Keratinocyte (primary cell): ENCODE data around the gene PRPF8. TPM values are rescaled to one million over a fixed set of nuclear protein-coding genes. Genes with fewer than 3 reads are reported as not detected.

Source experiments
- DNase-seq: peaks from one replicate; pipeline ENCODE4 v3.0.0-alpha.2; 2011; ENCODE audit warnings: low read depth, missing footprints, low spot score
- FAIRE-seq: peaks from 2 replicates; lab custom pipeline; 2011; peaks lifted over from hg19 to GRCh38; lab: Jason Lieb, UNC
- H2AFZ ChIP-seq: 2 replicates; pipeline ENCODE4 v1.6.0; 2012; ENCODE audit warnings: low read length, control low read depth, inconsistent platforms; ENCODE audit not compliant: control insufficient read depth
- H3K27ac ChIP-seq: 2 replicates; pipeline ENCODE4 v1.5.1; 2011; ENCODE audit warnings: low read length; ENCODE audit not compliant: control insufficient read depth, insufficient read depth
- H3K27me3 ChIP-seq: 3 replicates; pipeline ENCODE4 v1.6.0; 2011; ENCODE audit warnings: low read length; ENCODE audit not compliant: control insufficient read depth, insufficient read depth; ENCODE audit errors: extremely low read depth
- H3K36me3 ChIP-seq, 2 experiments: 2 replicates in 1 of 2; 3 replicates in 1 of 2; pipeline ENCODE4 v1.5.1; 2011; ENCODE audit warnings: low read length in 2 of 2, mild to moderate bottlenecking in 1 of 2; ENCODE audit not compliant: control insufficient read depth in 2 of 2, insufficient read depth in 2 of 2; ENCODE audit errors: extremely low read depth in 1 of 2
- H3K4me1 ChIP-seq: 3 replicates; pipeline ENCODE4 v1.5.1; 2011; ENCODE audit warnings: low read length; ENCODE audit not compliant: control insufficient read depth, insufficient read depth; ENCODE audit errors: extremely low read depth
- H3K4me2 ChIP-seq: 3 replicates; pipeline ENCODE4 v1.6.0; 2011; ENCODE audit warnings: low read depth, low read length; ENCODE audit not compliant: control insufficient read depth, insufficient read depth; ENCODE audit errors: extremely low read depth
- H3K4me3 ChIP-seq, 3 experiments: fragments of 200-600 bp in 1 of 3; sonication (generic) in 1 of 3; 2 replicates in 2 of 3; 3 replicates in 1 of 3; pipeline ENCODE4 v1.5.1; 2011 to 2016; ENCODE audit warnings: low read length in 3 of 3, mild to moderate bottlenecking in 3 of 3, control low read depth in 2 of 3, inconsistent platforms in 1 of 3, low read depth in 1 of 3, mixed read lengths in 1 of 3, mixed run types in 1 of 3, moderate library complexity in 1 of 3; ENCODE audit not compliant: control insufficient read depth in 2 of 3, insufficient read depth in 2 of 3; ENCODE audit errors: extremely low read depth in 1 of 3
- H3K79me2 ChIP-seq: 2 replicates; pipeline ENCODE4 v1.6.0; 2012; ENCODE audit warnings: low read length; ENCODE audit not compliant: control insufficient read depth, insufficient read depth
- H3K9ac ChIP-seq: 3 replicates; pipeline ENCODE4 v1.6.0; 2011; ENCODE audit warnings: low read length; ENCODE audit not compliant: control insufficient read depth, insufficient read depth; ENCODE audit errors: extremely low read depth
- H3K9me1 ChIP-seq: 3 replicates; pipeline ENCODE4 v1.6.0; 2011; ENCODE audit warnings: low read length; ENCODE audit not compliant: control insufficient read depth, insufficient read depth; ENCODE audit errors: extremely low read depth
- H3K9me3 ChIP-seq: 2 replicates; pipeline ENCODE4 v1.5.1; 2012; ENCODE audit warnings: low read depth, low read length; ENCODE audit not compliant: control insufficient read depth
- H4K20me1 ChIP-seq: 3 replicates; pipeline ENCODE4 v1.6.0; 2011; ENCODE audit warnings: low read length; ENCODE audit not compliant: control insufficient read depth, insufficient read depth; ENCODE audit errors: extremely low read depth
- EZH2 ChIP-seq: IDR thresholded peaks from one replicate; pipeline ENCODE4 v1.6.1; 2012; ENCODE audit warnings: inconsistent platforms, mild to moderate bottlenecking, low read length, moderate library complexity
- dilution Hi-C: fragments of 300-500 bp; cut with MboI; formaldehyde crosslinking; loops from one replicate; pipeline ENCODE4 v1.7.0; 2020; ENCODE audit warnings: low sequenced_read_pairs; ENCODE audit not compliant: extremely low pct_ligation_motif_present
- polyA minus RNA-seq, 3 experiments: library from RNA; depleted of rRNA, polyadenylated mRNA; stranded (reverse); fragments of >200 nt; gene quantifications; 1 replicate in 1 of 3; 2 replicates in 1 of 3; 3 replicates in 1 of 3; pipeline ENCODE4 v1.2.3, GENCODE V29; 2011
- polyA plus RNA-seq, 5 experiments: library from polyadenylated mRNA; depleted of rRNA in 3 of 5; stranded (reverse) in 3 of 5; stranded (forward) in 1 of 5; unstranded in 1 of 5; fragments of >200 nt; gene quantifications; 1 replicate in 1 of 5; 2 replicates in 3 of 5; 3 replicates in 1 of 5; pipeline versions ENCODE4 v1.2.1 to v1.2.3, GENCODE V29; 2011 to 2012; ENCODE audit warnings: missing spikeins in 2 of 5, low read depth in 1 of 5, low replicate concordance in 1 of 5
- TF ChIP-seq, protein P1 (sequence below), 3 experiments: IDR thresholded peaks in 1 of 3; conservative IDR thresholded peaks in 1 of 3; optimal IDR thresholded peaks in 1 of 3; 2 replicates in 2 of 3; 3 replicates in 1 of 3; pipeline versions ENCODE3 to v1.5.1; 2011; ENCODE audit warnings: low read length in 3 of 3, mild to moderate bottlenecking in 3 of 3, moderate library complexity in 2 of 3, control low read depth in 1 of 3, inconsistent platforms in 1 of 3; ENCODE audit not compliant: insufficient read depth in 2 of 3; ENCODE audit errors: extremely low read depth in 1 of 3

Gene PRPF8
- polyA plus RNA-seq (60.1 to 118 TPM (median 97.5 TPM) in 3 replicates), polyA minus RNA-seq (166 to 590 TPM (median 337 TPM) in 3 replicates)
- polyA plus RNA-seq (2011; ENCODE audit: low read depth), result 187 TPM
- 56.1 and 61.6 TPM in 2 replicates for polyA plus RNA-seq (2011; cell fraction: cytosol; rRNA removed)
- 224 and 245 TPM in 2 replicates for polyA plus RNA-seq (2011; cell fraction: nucleus; rRNA removed)
- polyA plus RNA-seq (2012; ENCODE audit: low replicate concordance), result 77.2 and 133 TPM in 2 replicates
- polyA minus RNA-seq (2011; cell fraction: cytosol; rRNA and poly(A)+ RNA removed), result 153 TPM
- polyA minus RNA-seq (2011; cell fraction: nucleus; rRNA and poly(A)+ RNA removed), result 210 and 327 TPM in 2 replicates

DNA sequence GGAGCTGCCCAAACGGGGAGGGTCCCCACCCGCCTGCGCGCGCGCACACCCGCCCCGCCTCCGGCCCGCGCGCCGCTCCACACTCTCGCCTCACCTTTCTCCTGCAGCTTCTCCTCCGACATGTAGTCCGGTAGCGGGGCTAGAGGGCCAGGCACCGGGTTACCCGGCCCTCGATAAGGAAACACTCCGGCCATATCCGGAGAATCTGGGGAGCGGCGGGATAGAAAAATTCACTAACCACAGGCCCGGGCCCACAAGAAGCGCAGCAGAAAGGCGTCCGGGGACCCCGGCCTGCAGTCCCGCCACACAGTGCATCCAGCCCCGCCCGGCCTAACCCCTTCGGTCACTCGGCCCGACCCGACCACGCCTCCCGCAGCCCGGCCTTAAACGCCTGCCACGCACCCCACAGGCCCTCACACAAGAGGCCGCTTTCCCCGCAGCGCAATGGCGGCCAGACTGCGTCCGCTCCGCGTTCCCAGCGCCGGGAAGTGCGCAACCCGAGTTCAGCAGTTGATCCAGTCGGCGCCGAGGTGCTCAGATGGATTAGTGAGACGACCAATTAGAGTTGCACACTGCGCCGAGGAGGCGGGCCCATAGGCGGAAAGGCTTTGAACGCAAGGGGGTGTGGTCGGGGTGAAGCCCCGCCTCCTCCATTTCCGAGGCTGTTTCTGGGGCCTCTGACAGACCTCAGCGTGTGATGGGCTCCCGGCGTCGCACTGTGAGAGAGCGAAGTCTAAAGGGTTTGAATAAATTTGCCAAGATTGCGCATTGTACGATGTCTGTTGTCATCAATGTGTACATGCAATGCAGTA, at the start of gene PRPF8:
TSS of gene PRPF8 (minus strand) at position 490 of the 812 bp plus-strand sequence. CDS start at position 194, 296 bp downstream.
- Histone ChIP-seq H2AFZ (peak within 1 kb of the TSS; percentile 94), H3K4me3 (peak within 1 kb of the TSS; percentile 85 to 95 (median 89)), H3K36me3 (peaks cover 22 to 32% of the 10 kb centered on the region in 2 experiments), H3K27me3 (no peaks in the 10 kb centered on the region), H3K9me3 (no peaks in the 10 kb centered on the region), H3K27ac (peak within 1 kb of the TSS; percentile 81), H3K9ac (peak within 1 kb of the TSS; percentile 88), H3K79me2 (peaks cover 37% of the 10 kb centered on the region), H3K4me2 (peak within 1 kb of the TSS; percentile 94), H3K4me1 (peaks cover 11% of the 10 kb centered on the region), H4K20me1 (peaks cover 13% of the 10 kb centered on the region), H3K9me1 (peaks cover 2% of the 10 kb centered on the region)
- DNase-seq (peak; percentile 77), FAIRE-seq (peak; percentile 83)
- TF ChIP-seq, protein P1, sequence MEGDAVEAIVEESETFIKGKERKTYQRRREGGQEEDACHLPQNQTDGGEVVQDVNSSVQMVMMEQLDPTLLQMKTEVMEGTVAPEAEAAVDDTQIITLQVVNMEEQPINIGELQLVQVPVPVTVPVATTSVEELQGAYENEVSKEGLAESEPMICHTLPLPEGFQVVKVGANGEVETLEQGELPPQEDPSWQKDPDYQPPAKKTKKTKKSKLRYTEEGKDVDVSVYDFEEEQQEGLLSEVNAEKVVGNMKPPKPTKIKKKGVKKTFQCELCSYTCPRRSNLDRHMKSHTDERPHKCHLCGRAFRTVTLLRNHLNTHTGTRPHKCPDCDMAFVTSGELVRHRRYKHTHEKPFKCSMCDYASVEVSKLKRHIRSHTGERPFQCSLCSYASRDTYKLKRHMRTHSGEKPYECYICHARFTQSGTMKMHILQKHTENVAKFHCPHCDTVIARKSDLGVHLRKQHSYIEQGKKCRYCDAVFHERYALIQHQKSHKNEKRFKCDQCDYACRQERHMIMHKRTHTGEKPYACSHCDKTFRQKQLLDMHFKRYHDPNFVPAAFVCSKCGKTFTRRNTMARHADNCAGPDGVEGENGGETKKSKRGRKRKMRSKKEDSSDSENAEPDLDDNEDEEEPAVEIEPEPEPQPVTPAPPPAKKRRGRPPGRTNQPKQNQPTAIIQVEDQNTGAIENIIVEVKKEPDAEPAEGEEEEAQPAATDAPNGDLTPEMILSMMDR (optimal IDR thresholded peaks at IDR 0.05 in 1 of 3, IDR thresholded peaks at IDR 0.05 in 1 of 3, conservative IDR thresholded peaks at IDR 0.05 in 1 of 3; ENCODE audit: extremely low read depth in 1 of 3, insufficient read depth in 2 of 3, low read length in 3 of 3), result no peak
- TF ChIP-seq EZH2, result no peak
- dilution Hi-C loops, result no loop called here

GRCh38 chr17:1733759-1734158, 49.1 kb upstream of the PRPF8 start:
- no peak overlapping the region for H3K9ac ChIP-seq
- H3K27me3 ChIP-seq, result no peaks in the 10 kb centered on the region
- H3K9me3 ChIP-seq, result no peaks in the 10 kb centered on the region
- H3K79me2 ChIP-seq, result no peaks in the 10 kb centered on the region
- H4K20me1 ChIP-seq, result no peaks in the 10 kb centered on the region
- dilution Hi-C loops, result loop anchor here (5.0 kb wide), 1 partner anchor 49 kb away; no protein-coding TSS in a partner anchor
- no peak overlapping the region for H3K4me2 ChIP-seq
- H3K9me1 ChIP-seq, result no peaks in the 10 kb centered on the region
- H3K4me1 ChIP-seq, result peaks cover 20% of the 10 kb centered on the region
- no peak overlapping the region for H3K4me3 ChIP-seq
- FAIRE-seq (no peak), DNase-seq (no peak)
- H2AFZ ChIP-seq, result no peak overlapping the region
- H3K27ac ChIP-seq, result no peak overlapping the region
- H3K36me3 ChIP-seq, result peaks cover 2 to 16% of the 10 kb centered on the region in 2 experiments
- no peak for TF ChIP-seq EZH2
- TF ChIP-seq, protein P1 (optimal IDR thresholded peaks at IDR 0.05 in 1 of 3, IDR thresholded peaks at IDR 0.05 in 1 of 3, conservative IDR thresholded peaks at IDR 0.05 in 1 of 3; ENCODE audit: extremely low read depth in 1 of 3, insufficient read depth in 2 of 3, low read length in 3 of 3), result no peak
